Skin epidermis (tissue), 12 donors: Measurements from ENCODE around the gene B9D2.
A peak's percentile ranks its signal among the peaks of the same experiment; 100 is the strongest.

Experiments used
- H3K27ac ChIP-seq, 21 experiments: fragments of 200-600 bp; sonication (generic) in 11 of 21; one replicate each; pipeline ENCODE4 v1.5.0; 2020; ENCODE audit warnings: mild to moderate bottlenecking in 3 of 21, inconsistent platforms in 2 of 21, moderate library complexity in 2 of 21
- H3K4me3 ChIP-seq, 7 experiments: fragments of 200-600 bp; sonication (generic) in 2 of 7; one replicate each; pipeline ENCODE4 v1.5.0; 2020; ENCODE audit warnings: inconsistent platforms in 2 of 7, mild to moderate bottlenecking in 2 of 7, moderate library complexity in 1 of 7

The B9D2 gene

DNA sequence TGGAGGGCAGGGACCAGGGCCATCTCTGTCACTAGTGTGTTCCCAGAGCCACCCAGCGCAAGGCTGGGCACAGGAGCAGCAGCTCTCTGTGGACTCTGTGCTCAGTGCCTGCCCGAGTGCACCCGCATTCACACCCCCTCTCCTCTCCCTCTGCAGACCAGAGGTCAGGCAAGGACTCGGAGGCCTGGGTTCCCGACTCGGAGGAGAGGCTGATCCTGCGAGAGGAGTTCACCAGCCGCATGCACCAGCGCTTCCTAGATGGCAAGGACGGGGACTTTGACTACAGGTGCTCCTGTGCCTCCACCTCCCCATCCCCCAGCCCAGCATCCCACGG, 43.8 kb downstream of the B9D2 start:
- H3K27ac ChIP-seq = no peak overlapping the region
- no peak overlapping the region for H3K4me3 ChIP-seq

DNA sequence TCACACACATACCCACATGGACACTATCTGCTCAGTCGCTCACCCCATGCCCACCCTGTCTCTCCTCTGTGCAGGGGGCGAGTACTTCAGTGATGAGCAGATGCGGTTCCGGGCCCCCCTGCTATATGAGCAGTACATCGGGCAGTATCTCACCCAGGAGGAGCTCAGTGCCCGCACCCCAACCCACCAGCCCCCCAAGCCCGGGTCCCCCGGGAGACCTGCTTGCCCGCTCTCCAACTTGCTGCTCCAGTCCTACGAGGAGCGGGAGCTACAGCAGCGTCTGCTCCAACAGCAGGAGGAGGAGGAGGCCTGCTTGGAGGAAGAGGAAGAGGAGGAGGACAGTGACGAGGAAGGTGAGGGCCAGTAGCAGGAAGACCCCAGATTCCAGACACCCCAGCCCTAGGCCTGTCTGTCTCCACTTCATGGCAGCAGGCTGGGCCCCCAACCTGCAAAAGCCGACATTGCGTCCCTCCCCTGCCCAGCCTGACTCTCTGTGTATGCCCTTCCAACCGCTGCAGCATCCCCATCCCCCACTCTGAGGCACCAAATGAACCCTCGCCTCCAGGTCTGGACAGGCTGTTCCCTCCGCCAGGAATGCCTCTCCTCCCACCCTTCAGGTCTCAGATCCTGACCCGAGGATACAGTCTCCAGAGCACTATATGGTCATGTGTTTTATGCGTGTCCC, 44.3 kb downstream of the B9D2 start:
- H3K27ac ChIP-seq = no peak overlapping the region
- no peak overlapping the region for H3K4me3 ChIP-seq

DNA sequence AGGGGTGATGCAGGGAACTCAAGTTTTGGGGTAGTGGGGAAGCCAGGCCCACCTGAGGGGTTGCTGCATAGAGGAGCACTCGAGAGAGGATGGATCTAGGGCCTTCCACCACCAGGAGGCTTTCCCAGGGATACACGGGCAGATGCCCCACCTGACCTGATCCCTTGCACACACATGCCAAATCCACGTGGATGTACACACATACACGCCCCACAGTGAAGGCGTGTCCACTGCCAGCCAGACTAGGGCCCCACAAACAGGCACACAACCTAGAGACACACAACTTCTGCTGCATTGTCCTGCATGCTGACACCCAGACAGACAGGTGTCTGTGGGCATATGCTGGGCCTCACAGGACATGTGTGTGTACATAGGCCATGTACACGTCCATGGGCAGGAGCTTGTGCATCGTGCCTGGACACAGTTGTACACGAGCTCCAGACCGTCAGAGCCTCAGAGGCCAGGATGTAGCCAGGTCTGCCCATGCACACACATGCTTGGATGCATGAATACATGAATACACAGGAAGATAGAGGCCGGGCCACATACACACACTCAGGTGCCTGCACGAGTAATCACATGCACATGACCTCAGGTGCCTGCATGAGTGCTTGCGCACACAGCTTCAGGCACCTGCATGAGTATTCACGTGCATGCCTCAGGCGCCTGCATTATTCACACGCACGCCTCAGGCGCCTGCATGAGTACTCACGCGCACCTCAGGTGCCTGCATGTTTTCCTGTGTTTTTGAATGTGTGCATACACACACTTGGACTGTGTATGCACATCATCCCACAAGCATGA, 45.1 kb downstream of the B9D2 start:
- no peak overlapping the region for H3K27ac ChIP-seq
- no peak overlapping the region for H3K4me3 ChIP-seq

DNA sequence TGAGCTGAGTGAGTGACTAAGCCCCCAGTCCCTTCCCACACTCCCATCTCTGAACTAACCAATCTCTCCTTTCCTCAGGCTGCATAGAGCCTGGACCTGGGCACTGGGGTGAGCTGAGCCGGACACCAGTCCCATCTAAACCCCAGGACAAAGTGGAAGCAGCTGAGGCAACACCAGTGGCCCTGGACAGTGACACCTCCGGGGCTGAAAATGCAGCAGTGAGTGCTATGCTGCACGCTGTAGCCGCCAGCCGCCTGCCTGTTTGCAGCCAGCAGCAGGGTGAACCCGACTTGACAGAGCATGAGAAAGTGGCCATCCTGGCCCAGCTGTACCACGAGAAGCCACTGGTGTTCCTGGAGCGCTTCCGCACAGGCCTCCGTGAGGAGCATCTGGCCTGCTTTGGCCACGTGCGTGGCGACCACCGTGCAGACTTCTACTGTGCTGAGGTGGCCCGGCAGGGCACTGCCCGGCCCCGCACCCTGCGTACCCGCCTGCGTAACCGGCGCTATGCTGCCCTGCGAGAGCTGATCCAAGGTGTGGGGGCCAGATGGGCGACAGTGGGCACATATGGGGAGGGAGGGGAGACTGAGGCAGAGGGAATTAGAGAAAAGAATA, 47.5 kb downstream of the B9D2 start:
- Histone ChIP-seq H3K27ac (no peak overlapping the region), H3K4me3 (no peak overlapping the region)

DNA sequence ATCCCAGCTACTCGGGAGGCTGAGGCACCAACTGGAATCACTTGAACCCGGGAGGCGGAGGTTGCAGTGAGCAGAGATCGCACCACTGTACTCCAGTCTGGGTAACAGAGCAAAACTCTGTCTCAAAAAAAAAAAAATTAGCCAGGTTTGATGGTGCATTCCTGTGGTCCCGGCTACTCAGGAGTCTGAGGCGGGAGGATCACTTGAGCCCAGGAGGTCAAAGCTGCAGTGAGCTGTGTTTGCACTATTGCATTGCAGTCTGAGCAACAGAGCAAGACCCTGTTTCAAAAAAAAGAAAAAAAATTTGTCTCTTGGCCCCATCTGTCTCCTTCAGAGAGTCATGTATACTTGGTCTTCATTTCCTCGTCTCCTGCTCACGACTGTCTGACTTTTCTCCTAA, 52.3 kb downstream of the B9D2 start:
- H3K4me3 ChIP-seq = no peak overlapping the region
- H3K27ac ChIP-seq = peak overlapping the region in 1 of 21 experiments; percentile 96

DNA sequence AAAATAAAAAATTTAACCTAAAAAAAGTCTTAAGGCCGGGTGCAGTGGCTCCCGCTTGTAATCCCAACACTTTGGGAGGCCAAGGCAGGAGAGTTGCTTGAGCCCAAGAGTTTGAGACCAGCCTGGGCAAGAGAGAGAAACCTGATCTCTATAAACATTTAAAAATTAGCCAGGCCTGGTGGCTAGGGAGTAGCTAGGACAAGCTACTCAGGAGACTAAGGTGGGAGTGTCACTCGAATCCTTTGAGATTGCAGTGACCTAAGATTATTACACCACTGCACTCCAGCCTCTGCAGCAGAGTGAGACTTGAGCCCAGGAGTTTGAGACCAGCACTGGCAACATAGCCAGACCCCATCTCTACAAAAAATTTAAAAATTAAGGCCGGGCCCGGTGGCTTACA, 52.9 kb downstream of the B9D2 start:
- Histone ChIP-seq H3K4me3 (peak overlapping the region; percentile 50 to 80 (median 68)), H3K27ac (peak overlapping the region in 15 of 21 experiments; percentile 88 to 99 (median 97))

DNA sequence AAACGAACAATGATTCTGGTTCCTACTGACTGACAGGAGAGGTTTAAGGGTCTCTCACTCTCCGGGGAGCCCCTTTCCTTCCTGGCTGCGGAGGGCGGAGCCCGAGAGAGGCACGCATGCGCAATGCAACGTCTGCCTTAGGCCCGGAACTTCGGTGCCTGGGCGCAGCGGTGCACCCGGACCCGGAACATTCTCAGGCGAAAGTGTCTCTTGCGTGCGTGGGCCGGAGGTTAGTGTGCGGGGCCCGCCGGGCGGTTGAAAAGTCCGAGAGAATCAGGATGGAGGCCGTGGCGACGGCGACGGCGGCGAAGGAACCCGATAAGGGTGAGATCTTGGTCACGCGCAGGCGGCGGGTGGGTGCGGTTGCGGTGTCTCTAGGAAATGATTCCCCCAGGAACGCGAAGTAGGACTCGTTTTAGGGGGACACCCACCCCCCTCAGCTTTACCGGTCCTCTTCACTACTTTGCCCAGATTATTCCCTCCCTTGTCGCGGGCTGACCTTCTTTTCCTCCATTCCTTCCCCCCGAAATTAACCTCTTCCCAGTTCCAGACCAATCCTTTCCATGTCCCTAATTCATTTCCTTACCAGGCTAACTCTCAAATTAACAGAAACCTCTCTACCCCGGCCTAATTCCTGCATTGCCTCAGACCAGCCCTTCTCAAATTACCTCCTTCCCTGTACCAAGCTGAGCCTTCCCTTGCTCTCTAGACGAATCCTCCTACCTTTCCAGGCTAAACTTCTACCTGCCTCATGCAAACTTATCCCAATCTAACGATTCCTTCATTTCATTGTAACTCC, 53.7 kb downstream of the B9D2 start, which contains the start of gene CCDC97:
Gene CCDC97 (plus strand): TSS at position 140 of the 799 bp plus-strand sequence. CDS start 139 bp downstream, at position 279.
- peak within 1 kb of the TSS; percentile 50 to 80 (median 68) for H3K4me3 ChIP-seq
- peak within 1 kb of the TSS; percentile 69 to 99 (median 96) for H3K27ac ChIP-seq

DNA sequence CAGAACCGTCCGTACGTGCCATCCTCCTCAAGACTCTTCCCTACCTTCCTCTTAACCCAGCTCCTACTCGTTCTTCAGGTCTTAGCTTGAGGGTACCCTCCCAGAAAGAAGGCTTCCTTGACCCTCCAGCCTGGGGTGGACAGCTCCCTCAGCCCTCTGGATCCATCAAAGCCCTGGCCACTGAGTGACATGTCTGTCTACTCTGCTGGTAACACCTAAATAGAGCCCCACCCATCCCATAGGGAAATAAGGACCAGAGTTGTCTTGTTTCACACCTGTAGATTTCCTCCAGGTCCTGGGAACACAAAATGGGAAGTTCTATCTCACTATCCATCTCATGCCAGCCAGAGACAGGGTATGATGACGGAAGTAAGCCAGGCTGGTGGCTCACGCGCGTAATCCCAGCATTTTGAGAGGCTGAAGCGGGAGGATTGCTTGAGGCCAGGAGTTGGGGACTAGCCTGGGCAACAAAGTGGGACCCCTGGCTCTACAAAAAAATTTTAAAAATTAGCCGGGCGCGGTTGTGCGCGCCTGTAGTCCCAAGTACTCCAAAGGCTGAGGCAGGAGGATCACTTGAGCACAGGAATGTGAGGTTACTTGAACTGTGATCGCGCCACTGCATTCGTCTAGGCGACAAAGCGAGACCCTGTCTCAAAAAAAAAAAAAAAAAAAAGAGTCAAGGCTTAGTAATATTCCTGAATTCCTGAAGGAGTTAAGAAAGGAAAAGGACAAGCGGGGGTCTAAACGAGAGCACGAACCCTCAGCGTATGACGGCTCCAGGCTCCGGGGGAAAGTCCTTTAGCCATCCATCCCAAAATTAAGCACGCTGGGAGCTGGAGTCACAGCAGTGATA, 54.5 kb downstream of the B9D2 start:
- Histone ChIP-seq H3K27ac (peak overlapping the region; percentile 69 to 99 (median 96)), H3K4me3 (peak overlapping the region; percentile 50 to 80 (median 68))

DNA sequence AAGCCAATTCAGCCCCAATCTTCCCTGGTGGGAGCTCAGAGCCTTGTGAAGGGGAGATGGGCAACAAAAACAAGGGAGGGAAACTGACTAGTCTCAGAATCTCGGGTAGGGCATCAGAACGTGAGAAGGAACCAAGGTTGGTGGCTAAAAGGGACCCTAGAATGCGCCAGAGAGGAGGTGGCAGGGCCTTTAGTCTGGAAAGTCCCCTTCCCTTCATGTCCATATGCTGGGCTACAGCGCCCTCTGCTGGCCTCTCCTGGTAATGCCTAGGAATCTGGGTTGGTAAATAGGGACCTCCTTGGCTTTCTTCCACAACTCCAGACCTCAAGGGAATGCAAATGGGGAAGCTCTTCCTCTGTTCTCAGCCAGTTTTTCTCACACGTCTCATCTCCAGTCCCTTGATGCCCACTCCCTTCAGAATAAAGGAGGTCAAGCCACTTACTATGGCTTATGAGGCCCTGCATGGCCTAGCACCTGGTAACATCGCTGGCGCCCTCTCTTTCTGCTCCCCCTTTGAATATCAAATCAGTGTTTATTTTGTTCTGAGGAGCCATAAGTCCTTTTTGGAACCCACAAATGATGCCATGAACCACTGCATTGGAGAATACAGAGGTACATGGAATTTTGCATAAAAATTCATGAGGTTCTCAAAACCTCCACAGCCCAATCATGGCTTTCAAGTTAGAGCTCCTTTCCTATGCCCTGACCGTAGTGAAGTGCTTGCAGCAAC, 55.3 kb downstream of the B9D2 start:
- H3K4me3 ChIP-seq = peak overlapping the region in 6 of 7 experiments; percentile 50 to 77 (median 64)

DNA sequence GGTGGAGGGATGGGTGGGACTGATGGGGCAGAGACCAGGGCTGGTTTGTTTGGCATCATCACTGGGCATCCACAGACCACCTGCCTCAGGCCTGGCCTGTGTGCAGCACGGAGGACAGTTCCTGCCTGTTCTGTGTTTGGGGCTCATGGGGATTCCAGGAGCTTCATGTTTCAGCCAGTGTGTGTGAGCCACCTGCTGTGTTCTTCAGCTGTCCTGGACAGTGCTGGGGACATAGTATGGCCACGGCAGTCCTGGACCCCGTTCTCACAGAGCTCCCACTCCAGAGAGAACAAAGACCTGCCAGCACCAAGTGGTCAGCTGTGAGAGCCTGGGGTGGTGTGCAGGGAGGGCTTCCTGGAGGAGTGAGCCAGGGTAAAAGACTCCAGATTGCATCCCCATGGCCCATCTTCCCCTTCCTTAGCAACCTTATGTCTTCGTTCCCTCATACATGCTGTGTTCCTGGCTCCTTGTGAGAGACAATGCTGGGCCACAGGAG, 55.9 kb downstream of the B9D2 start:
- H3K4me3 ChIP-seq = no peak overlapping the region

More for the DNA sequence above, 55.3 kb downstream of the B9D2 start:
- peak overlapping the region; percentile 69 to 99 (median 96) for H3K27ac ChIP-seq

DNA sequence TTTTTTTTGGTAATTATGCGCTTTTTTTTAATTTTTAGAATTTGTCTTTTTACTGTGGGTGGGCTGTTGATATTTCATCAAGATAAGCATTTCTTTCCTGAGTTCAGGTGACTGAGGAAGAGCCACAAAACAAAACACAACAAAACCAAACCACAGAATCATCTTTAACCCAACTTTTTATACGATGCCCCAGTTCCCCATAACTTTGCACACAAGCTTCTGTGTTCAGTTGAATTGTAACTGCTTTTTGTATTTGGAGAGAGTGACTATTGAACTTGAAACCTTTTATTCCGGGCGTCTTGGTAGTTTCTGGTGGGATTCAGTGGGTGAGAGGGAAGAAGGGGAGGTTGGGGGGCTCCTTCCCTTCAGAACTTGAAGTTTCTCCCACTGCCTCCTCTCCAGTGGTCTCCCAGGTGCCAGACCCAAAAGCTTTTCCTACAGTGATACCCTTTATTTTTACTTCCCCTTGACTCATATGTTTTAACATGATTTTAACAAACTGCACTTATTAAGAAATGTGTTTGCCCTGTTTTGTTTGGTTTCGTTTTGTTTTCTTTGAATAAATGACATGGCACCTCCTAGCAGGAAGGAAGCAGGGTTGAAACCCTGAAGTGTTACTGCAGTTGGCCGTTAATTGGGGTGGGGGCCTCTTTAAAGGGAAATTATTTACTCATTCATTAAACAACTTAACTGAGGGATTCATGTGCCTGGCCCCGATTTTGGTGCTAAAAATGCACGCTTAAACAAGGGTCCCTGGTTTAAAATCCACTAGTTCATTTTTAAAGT, 56.7 kb downstream of the B9D2 start:
- H3K4me3 ChIP-seq = no peak overlapping the region
- H3K27ac ChIP-seq = peak overlapping the region in 20 of 21 experiments; percentile 79 to 99 (median 96)

More for the DNA sequence above, 55.9 kb downstream of the B9D2 start:
- peak overlapping the region in 20 of 21 experiments; percentile 79 to 99 (median 96) for H3K27ac ChIP-seq

DNA sequence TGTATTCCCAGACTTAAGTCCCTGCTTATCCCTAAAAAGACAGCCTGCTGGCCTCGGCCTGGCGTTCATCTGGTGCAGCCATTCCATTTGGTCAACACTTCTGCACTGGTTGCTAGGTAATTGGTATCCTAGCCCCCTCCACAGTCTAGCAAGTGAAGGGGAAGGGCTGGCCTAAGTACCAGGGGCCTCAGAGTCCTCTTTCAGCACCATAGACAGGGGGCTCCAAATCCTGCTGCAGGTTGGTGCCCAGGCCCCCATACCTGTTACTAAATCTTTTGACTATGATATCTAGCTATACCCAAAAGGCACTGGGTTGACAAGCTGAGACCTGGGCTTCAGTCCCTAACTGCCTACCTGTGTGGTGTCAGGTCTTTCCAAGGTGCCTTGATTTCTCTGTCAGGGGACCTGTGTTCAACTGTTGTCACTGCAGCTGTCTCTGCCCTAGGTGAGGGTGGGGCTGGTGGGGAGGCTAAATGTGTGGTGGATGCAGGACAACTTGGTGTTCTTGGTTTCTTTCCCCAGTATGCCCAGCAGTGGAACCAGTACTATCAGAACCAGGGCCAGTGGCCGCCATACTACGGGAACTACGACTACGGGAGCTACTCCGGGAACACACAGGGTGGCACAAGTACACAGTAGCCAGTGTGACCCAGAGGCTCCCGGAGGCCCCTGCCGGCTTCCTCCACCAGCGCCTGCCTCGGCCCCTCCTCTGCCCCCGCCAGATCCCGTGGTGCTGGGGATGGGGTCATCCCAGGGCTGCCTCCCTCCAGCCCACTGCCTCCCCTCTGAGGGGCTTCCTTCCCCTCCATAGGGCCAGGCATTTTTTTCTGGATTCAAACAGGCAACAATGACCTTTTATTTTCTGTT, 57.8 kb downstream of the B9D2 start:
- peak overlapping the region in 18 of 21 experiments; percentile 25 to 99 (median 96) for H3K27ac ChIP-seq
- H3K4me3 ChIP-seq = no peak overlapping the region

DNA sequence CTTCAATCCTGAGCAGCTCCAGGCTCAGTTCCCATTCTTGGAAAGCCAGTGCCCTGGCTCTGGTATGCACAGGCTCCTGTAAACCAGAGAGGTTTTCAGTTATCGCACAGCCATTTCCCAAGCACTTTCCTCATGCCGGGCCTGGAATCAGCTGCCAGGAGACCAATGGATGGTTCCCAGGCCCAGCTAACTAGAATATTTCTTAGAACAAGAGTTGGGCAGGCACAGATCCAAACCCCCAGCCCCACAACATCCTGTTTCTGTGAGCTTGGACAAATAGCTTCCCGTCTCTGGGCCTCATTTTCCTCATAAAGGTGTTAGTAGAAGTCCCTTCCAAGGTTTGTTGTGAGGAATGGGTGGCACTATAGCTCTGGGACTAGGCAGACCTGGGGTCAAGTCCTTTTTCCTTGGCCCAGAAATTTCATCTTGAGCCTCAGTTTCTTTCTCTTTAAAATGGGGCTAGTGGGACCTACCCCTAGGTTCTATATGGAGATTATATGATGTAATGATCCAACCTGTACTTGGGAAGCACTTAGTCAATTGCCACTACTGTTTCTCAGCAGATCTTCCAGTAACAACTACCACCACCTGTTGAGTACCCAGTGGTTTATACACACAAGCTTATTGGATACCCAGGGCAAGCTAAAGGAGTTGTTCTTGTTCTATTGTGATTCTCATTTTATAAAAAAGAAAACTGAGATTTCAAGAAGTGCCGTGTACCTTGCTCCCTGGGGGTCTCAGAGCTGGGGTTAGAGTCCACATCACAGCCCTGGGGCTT, 59.1 kb downstream of the B9D2 start:
- H3K27ac ChIP-seq = peak overlapping the region in 14 of 21 experiments; percentile 2 to 99 (median 76)
- no peak overlapping the region for H3K4me3 ChIP-seq
